Coronary artery (tissue), 2 donors: ENCODE data around the gene CTDSPL2.
"Not testable (repeated sequence)": the region's sequence is repeated elsewhere in the genome, so short reads cannot be mapped to it uniquely, and the experiment has no call there.

Source experiments
- DNase-seq: peaks from one replicate; pipeline ENCODE4 v3.0.0-alpha.2; 2017; ENCODE audit warnings: low spot score
- H3K27ac ChIP-seq, 2 donors: fragments of 200-600 bp; sonication (generic); one replicate each; pipeline ENCODE4 v1.5.1; 2016 to 2019
- H3K4me3 ChIP-seq: fragments of 200-600 bp; sonication (generic); 2 replicates; pipeline ENCODE4 v1.5.1; 2016; ENCODE audit warnings: mild to moderate bottlenecking, moderate library complexity
- TF ChIP-seq, protein P1 (sequence below): fragments of 200-600 bp; sonication (generic); IDR thresholded peaks from one replicate; pipeline ENCODE4 v1.5.1; 2019; ENCODE audit warnings: antibody characterized with exemption

Gene CTDSPL2

DNA sequence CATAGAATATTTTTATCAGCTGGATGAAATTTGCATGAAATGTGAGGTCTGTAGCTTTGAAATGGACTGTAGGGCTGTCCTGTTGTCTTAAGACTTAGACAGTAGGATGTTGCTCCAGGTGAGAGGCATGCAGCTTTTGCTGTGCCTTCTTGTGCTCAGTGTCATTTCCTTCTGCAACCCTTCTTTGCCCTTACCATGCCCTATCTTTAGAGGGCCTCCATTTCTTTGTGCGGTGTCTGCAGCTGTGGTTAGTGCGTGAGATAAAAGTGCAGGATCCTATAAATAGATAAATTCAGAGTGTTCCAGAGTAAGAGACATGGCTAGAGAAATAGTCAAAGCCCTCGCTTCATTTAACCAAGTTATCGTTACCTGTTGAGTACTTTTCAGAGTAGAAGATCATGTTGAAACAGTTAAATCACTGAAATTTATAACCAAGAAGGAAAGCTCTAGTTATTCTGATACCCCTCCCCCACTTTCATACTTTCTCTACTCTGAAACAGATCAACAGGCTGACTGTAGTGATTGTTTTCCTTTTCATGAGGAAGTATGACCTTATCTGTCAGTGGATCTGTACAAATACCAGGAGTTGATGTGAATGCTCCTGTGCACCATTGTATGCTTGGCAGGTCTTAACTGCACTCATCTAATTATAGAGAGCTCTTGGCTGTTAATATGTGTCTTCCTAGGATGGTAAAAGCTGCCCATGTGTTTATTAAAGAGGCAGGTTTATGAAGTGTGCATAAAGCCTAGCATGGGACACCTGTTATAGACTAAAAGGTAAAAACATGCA is 127.7 kb downstream of the CTDSPL2 start:
- Histone ChIP-seq H3K27ac (no peak overlapping the region), H3K4me3 (no peak overlapping the region)
- DNase-seq = no peak
- TF ChIP-seq, protein P1, sequence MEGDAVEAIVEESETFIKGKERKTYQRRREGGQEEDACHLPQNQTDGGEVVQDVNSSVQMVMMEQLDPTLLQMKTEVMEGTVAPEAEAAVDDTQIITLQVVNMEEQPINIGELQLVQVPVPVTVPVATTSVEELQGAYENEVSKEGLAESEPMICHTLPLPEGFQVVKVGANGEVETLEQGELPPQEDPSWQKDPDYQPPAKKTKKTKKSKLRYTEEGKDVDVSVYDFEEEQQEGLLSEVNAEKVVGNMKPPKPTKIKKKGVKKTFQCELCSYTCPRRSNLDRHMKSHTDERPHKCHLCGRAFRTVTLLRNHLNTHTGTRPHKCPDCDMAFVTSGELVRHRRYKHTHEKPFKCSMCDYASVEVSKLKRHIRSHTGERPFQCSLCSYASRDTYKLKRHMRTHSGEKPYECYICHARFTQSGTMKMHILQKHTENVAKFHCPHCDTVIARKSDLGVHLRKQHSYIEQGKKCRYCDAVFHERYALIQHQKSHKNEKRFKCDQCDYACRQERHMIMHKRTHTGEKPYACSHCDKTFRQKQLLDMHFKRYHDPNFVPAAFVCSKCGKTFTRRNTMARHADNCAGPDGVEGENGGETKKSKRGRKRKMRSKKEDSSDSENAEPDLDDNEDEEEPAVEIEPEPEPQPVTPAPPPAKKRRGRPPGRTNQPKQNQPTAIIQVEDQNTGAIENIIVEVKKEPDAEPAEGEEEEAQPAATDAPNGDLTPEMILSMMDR = no peak

DNA sequence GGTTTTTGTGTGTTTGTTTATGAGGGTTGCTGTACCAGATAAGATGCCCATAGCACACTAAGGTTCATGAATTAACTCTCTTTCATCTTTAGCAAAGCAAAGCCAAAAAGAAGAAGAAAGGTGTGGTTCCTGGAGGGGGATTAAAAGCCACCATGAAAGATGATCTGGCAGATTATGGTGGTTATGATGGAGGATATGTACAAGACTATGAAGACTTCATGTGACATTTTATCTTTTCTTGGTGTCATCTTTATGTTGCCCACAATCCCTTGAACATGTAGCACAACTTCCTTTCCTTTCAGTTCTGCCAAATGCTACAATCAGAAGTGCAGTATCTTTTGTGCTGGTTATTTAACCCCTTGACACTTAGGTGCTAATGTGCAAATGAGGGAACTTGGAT is 133.5 kb downstream of the CTDSPL2 start:
- not testable (repeated sequence) for H3K27ac ChIP-seq, H3K4me3 ChIP-seq, DNase-seq

DNA sequence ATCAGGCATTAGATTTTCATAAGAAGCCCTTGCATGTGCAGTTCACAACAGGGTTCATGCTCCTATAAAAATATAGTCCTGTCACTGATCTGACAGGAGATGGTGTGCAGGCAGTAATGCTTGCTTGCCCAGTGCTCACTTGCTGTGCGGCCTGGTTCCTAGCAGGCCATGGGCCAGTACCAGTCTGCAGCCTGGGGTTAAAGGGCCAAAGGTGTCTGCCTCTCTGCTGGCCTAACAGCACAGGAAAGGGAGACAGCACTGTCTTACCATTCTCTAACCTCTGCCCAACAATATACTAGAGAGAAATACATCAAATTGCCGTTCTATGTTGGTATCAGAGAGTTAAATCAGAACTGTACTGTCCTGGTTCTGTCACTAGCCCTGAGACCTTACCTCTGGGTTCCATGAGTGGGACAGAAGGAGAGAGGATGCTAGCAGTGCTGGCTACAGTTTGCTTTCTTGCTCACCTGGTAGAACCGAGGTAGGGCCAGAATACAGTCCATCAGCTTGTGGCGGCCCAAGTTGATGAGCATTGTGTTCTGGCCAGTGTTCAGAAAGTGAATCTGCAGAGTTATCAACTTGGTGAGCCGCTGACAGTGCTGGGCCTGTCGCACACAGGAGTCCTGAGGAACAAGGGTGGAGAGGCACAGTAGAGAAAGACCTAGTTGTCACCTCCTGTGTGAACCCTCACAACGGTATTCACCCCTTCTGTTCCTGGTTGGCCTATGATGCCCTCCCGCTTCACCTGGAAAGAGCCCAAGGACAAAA is 138.1 kb downstream of the CTDSPL2 start:
- TF ChIP-seq, protein P1 = no peak
- Histone ChIP-seq H3K4me3 (no peak overlapping the region), H3K27ac (no peak overlapping the region)
- DNase-seq = no peak

DNA sequence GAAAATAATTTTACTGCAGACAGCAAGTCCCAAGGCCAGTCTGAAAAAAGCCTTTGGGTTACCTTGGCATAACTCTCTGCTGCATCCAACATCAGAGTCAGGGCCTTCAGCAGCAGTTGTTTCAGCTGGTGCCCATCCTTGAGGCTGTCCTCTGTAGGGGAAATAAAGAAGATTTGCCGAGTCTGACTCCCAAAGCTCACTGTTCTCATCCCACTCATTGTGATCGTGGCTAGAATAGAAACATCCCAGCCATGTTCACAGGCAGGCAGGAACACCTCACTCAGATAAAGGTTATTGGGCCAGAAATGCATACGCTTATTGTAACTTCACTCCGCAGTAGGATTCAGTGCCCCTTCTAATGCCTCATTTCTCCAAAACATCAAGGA is 138.7 kb downstream of the CTDSPL2 start:
- DNase-seq = no peak
- no peak overlapping the region for H3K27ac ChIP-seq

DNA sequence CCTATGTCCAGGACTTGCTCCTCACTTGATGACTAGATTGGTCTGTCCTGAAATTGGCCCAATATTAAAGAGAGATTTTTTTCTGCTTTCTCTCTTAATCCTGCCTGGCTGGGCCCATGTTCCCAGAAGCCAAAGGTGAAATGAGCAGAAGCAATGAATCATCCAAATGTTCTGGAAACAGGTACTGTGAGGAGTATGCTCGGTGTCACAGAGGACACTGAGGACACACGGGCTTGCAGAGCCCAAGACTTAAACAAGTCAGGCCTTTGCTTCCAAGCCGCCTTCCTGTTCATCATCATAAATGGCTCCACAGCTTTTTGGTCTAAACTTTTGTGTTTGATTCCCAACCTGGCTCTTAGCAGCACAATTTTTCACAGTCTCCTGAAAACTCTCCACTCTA is 140.9 kb downstream of the CTDSPL2 start:
- DNase-seq = no peak
- no peak overlapping the region for H3K27ac ChIP-seq
- TF ChIP-seq, protein P1 = no peak
- no peak overlapping the region for H3K4me3 ChIP-seq

More for the DNA sequence above, 138.7 kb downstream of the CTDSPL2 start:
- no peak overlapping the region for H3K4me3 ChIP-seq
- TF ChIP-seq, protein P1 = no peak

DNA sequence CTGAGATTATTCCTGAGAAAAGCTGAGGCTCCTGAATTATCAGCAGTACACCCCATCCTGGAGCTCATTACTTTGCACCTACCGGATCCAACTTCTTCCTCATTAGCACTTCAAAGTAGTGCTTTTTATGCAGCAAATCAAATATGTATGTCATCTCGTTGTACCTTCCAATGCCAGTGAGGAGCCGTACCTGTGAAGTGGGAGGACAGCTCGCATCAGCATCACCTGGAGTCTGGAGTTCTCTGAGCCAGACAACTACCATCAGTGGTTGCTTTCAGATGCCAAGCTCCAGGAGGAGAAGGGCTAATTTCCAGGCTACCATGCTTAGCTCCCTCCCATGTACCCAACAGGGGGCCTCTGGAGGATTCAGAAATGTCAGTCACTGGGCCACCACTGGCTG is 141.9 kb downstream of the CTDSPL2 start:
- TF ChIP-seq, protein P1 = no peak
- Histone ChIP-seq H3K4me3 (no peak overlapping the region), H3K27ac (no peak overlapping the region)
- no peak for DNase-seq

DNA sequence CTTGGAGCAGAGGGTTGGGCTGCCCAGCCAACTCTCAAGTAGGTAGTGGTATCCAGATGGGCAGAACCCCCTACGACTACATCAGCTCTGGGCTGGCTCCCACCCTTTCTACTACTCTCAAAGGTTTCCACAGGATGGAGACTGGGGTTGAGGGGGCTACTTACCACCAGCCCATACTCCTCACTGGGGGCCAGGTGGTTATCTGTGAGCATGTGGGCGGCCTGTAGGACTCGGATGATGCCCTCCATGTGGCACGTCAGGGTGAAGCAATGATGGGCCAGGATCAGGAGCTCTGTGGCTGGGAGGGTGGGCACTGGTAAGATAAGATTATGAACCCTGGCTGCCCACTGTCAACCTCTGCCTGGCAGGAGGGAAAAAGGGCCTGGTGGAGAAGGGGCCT is 142.9 kb downstream of the CTDSPL2 start:
- no peak overlapping the region for H3K27ac ChIP-seq

More for the DNA sequence above, 142.9 kb downstream of the CTDSPL2 start:
- H3K4me3 ChIP-seq = no peak overlapping the region
- TF ChIP-seq, protein P1 = no peak
- no peak for DNase-seq
